Breast epithelium (tissue), 3 donors: ENCODE data around the gene AVPR2.

Experiments
- POLR2AphosphoS5 ChIP-seq, 3 donors: sonication (generic); formaldehyde crosslinking; IDR thresholded peaks; one replicate each; pipeline ENCODE4 v1.6.1; 2017; ENCODE audit warnings: antibody characterized with exemption in 3 of 3
- TF ChIP-seq, protein P1 (sequence below), 3 donors: fragments of 450-650 bp; IDR thresholded peaks; one replicate each; pipeline ENCODE4 v1.5.1; 2016 to 2017; ENCODE audit warnings: antibody characterized with exemption in 3 of 3, mild to moderate bottlenecking in 3 of 3, moderate library complexity in 3 of 3

DNA sequence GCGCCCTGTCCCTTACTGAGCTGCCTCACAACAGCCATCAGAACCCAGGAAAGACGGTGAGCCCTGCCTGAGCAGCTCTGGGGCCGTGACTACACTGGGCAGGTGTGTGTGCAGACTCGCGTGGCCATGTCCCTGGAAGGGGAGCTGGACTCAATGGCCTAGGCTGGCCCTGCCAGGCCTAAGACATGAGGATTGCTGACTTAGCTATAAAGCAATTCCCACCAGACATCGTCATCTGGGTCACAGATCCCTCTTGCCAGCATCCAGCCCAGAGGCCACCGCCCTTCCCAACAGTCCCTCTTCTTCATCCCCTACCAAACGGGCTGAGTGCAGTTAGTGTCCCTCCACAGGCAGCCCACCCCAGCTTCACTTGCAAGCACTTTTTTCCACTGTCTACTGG, 26.7 kb downstream of the AVPR2 start:
- TF ChIP-seq, protein P1, sequence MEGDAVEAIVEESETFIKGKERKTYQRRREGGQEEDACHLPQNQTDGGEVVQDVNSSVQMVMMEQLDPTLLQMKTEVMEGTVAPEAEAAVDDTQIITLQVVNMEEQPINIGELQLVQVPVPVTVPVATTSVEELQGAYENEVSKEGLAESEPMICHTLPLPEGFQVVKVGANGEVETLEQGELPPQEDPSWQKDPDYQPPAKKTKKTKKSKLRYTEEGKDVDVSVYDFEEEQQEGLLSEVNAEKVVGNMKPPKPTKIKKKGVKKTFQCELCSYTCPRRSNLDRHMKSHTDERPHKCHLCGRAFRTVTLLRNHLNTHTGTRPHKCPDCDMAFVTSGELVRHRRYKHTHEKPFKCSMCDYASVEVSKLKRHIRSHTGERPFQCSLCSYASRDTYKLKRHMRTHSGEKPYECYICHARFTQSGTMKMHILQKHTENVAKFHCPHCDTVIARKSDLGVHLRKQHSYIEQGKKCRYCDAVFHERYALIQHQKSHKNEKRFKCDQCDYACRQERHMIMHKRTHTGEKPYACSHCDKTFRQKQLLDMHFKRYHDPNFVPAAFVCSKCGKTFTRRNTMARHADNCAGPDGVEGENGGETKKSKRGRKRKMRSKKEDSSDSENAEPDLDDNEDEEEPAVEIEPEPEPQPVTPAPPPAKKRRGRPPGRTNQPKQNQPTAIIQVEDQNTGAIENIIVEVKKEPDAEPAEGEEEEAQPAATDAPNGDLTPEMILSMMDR (IDR thresholded peaks at IDR 0.05): no peak
- TF ChIP-seq POLR2AphosphoS5 (IDR thresholded peaks at IDR 0.05): no peak
